GM21447 (cell line): Measurements from ENCODE around the gene ACER3.

Experiments
- ATAC-seq: cut with Tn5 transposase; IDR thresholded peaks from one replicate; pipeline ENCODE4 v1.9.1; 2021; ENCODE audit not compliant: unreplicated experiment

The ACER3 gene

DNA sequence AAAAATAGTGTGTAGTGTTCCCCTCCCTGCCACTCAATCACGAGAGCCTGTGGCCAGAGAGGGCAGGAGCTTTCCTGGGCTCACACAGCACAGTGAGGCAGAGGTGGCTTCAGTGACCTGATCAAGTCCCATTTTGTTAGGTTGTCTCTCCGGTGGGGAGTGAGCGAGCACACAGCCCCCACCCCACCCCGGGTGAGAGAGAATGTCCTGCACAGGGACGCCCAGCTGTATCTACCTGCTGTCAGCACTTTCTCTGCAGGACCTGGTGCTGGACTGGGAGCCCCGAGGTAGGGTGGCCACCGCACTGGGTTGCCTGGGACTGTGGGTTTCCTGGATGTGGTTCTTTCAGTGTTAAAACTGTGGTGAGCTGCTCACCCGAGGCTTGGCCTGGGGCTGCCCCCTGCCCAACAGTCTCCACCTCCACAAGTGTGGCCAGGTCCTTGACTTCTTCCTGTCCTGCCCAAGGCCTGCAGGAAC, 212.2 kb downstream of the ACER3 start:
- no peak for ATAC-seq

DNA sequence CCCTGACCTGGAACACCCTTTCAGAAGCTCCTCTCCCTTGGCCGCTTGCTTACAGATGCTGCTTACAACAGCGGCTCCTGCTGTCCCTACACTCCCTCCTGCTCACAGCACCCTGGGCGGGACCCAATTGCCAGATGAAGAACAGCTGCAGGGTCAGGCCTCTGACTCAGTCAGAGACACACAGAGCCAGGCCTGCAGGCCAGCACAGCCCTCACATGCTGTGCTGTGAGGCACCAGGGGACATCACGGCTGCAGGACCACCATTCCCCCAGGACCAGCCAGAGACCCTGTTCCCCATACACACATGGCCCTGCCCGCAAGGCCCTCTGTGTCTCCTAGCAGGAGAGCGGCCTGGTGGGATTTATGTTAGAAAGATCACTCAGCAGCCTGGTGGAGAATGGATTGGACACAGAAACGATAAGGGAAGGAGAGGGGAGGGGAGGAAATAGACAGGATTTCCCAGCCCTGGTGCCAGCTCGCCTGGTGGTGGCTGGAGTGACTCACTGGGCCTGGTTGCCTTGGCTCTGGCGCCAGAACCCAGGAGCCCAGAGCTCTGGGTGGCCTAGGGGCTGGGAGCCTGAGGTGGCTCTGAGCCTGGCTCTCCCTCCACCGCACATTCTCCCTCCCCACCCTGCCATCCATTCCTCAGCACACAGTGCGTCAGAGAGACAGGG, 212.7 kb downstream of the ACER3 start:
- no peak for ATAC-seq

DNA sequence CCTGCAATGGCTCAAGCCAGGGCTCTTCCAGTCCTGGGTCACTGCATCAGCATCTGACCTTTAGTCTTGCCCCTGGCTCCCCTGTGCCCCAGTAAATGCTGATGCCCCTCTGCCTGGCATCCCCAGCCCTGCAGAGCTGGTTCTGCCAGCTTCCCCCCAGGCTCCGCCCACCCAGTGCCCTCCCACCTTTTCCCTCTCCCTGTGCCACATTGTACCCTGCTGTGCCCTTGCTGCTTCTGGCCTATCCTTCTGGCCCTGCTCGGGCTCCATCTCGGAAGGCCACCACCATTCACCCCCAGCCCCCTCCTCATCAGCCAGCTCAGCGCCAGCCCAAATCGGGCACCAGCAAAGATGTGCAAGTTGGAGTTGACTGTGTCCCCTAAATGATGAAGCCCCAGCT, 213.5 kb downstream of the ACER3 start:
- ATAC-seq = no peak

DNA sequence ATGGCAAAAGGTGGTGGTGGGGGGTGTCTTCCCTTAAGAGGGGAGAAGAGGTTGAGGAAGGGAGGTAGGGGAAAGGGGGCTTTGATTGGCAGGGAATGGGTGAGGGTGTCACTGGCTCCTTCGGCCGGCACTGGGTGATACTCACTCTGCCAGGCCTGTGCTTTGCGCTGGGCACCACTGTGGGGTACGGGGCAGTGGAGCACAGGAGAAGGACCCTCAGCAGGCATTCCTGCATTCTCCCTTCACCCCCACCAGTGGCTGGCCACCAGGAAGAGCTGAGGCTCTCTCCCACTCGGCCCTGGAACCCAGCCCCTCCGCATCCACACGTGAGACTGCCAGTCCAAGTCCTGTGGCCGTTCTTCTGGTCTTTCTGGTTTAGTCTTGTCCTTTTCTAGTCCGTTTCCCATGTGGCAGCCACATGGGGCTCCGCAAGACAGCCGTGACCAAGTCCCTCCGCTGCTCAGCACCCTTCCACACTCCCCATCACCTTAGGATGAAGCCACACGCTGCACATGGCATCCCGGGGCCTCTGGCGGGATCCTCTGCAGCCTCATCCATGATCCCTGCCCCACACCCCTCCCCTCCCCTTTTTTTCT, 214.0 kb downstream of the ACER3 start:
- no peak for ATAC-seq

DNA sequence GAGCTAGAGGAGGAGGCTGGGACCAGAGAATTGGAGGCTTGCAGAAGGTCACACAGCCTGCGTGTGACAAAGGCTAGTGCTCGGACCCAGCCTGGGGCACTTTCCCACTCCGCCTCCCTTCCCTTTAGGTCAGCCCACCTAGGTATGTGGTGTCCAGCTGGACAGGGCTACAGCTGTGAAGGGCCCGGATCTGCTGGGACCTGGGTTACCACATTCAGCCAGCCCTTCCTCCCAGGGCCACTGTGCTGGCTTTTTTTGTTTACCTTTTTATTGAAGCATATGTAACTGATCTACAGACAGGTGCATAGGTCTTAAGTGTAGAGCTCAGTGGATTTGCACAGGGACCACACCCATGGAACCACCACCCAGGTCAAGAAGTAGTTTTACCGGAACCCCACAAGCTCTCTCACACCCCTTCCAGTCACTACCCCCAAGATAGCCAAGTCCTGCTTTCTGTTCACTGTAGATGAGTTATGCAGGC, 214.7 kb downstream of the ACER3 start:
- no peak for ATAC-seq
